SKM-1 treated with dmso at 0.1 percent for 144 hours (cell line): ENCODE data around the gene GALNT10.
"Not testable (repeated sequence)": the region's sequence is repeated elsewhere in the genome, so short reads cannot be mapped to it uniquely, and the experiment has no call there.

Experiments used
- DNase-seq: peaks from one replicate; lab custom pipeline; 2025; ENCODE audit not compliant: unreplicated experiment; lab: John Stamatoyannopoulos, UW

Gene GALNT10

DNA sequence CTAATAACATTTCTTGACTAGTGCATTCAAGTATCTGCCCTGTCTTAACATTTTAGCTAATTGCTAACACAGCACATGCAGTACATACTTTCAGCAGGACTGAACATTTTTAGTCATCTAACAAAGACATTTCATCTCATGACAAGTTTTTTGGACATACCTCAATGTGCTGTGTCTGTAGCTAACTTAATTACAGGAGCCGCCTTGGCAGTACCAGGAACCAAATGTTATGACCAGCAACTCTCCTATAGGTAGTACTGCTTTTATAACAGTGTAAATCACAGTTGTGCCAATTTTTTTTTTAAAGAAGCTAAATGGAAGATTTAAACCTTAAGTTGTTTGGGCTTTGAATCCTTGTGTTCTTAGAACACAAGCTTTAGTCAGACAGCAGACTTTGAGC, 155.9 kb downstream of the GALNT10 start:
- DNase-seq, result no peak

DNA sequence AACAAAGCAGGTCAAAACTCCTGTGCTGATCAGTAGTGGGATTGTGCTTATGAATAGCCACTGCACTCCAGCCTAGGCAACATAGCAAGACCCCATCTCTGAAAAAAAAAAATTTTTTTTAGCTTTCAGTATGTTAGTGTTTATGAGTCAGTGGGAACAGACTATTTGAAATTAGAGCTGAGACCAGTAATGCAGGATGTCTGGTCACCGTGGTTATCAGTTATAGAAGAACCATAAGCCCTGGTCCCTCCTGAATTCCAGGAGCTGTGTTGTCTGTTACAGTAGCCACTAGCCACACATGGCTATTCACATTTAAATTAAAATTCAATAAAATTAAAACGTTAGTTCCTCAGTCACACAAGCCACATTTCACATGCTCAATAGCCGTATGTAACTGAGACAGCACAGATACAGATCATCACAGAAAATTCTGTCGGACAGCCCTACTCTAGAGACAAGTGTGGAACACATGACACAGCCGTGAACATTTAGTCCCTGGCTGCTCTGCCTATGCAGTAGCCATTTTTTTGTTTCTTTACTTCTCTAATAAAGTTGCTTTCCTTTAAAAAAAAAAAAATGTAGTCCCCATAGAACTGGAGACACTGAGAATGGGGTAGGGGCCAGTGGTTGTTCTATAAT, 159.2 kb downstream of the GALNT10 start:
- DNase-seq, result no peak

- no peak for DNase-seq
Observed at GRCh38 chr5:154351141-154351540, 160.6 kb downstream of the GALNT10 start.

GRCh38 chr5:154351566-154351965, 161.0 kb downstream of the GALNT10 start:
- no peak for DNase-seq

- no peak for DNase-seq
Observed at GRCh38 chr5:154352960-154353548, 162.5 kb downstream of the GALNT10 start.

- DNase-seq, result no peak
Observed at GRCh38 chr5:154355129-154355611, 164.6 kb downstream of the GALNT10 start.

DNA sequence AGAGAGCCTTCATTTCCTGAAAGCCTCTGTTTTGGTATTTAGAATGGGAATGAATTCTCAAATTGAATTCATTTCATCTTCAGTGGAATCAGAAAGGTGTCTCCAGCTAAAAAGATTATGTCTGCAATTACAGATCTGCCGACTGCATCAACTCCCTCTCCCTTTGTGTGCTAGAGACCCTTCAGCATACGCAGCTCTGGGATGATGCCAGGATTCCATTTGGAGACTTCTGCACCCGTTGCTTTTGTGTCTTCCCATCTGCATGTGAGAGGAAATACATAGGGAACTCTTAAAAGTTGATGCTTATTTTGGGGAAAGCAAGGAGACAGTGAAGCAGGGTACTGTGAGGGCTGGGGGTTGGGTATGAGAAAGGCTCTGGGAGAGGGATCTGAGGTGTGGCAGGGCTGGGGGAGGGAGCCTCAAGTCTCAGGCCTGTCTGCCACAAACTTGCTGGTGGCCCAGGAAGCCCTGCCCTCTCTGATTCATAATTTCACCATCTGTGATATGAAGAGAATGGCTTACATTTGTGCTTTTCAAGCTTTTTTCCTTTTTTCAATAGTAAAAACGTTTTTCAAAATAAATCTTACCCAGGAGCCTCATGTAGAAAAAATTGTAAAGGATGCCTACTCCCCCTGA, 165.6 kb downstream of the GALNT10 start:
- no peak for DNase-seq

- DNase-seq, result no peak
Observed at GRCh38 chr5:154356958-154357357, 166.4 kb downstream of the GALNT10 start.

- no peak for DNase-seq
Observed at GRCh38 chr5:154358516-154359220, 168.1 kb downstream of the GALNT10 start.

DNA sequence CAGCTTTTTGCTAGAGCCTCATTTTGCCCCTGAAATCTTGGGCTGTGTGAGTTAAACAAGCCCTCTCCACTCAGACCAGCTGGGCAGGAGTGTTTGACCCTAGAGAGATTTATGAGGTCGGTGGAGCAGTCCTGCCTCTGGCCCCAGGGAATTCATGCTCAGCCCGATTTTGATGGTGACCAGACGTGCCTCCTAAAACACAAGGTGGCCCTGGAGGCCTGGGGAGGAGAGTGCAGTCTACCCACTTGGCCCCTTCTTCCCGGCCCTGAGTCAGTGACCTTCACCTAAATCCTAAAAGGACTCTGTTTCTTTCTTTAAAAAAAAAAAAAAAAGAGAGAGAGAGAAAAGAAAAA, 168.7 kb downstream of the GALNT10 start:
- no peak for DNase-seq

- not testable (repeated sequence) for DNase-seq
Observed at GRCh38 chr5:154360241-154360640, 169.7 kb downstream of the GALNT10 start.

GRCh38 chr5:154363411-154363810, 172.9 kb downstream of the GALNT10 start:
- DNase-seq, result no peak

DNA sequence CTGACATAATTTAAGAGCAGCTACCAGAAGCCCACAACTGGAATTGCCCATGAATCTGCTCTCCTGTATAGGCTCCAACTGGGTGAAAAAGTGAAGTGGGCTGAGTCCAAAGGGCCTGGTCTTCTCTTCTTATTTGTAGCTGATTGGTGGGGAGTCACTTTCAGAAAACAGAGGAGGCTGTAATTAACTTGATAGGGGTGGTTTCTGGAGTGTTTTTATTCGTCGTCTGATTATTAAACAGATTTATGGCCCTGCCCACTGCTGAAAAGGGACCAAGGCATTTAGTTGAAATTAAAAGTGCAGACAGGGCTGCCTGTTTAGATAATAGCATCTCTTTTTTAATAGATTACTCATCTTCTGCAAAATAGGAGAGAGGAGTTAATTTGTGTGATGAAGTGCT, 174.2 kb downstream of the GALNT10 start:
- DNase-seq, result no peak

GRCh38 chr5:154365823-154366222, 175.3 kb downstream of the GALNT10 start:
- DNase-seq, result no peak

GRCh38 chr5:154366353-154366752, 175.8 kb downstream of the GALNT10 start:
- no peak for DNase-seq

GRCh38 chr5:154367101-154367500, 176.6 kb downstream of the GALNT10 start:
- no peak for DNase-seq

GRCh38 chr5:154368041-154368800, 177.7 kb downstream of the GALNT10 start:
- no peak for DNase-seq

GRCh38 chr5:154369682-154370081, 179.1 kb downstream of the GALNT10 start:
- DNase-seq, result no peak

DNA sequence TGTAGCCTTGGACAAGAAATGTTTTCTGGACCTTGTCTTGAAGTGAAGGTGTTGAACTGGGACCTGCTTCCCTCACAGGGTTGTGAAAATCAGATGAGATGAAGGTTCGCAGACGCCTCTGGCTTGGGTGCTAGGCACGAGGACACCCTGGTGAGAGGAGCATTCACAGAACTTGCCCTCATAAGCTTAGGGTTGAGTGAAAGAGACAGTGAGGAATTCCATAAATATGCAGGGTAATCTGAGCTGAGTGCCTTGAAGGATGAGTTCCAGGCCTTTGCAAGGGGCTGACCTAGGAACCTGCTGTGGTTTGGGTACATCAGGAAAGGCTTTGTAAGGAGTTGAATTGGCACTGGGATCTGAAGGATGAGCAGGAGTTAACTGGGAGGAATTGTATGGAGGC, 179.6 kb downstream of the GALNT10 start:
- DNase-seq, result no peak

- DNase-seq, result no peak
Observed at GRCh38 chr5:154370813-154371212, 180.3 kb downstream of the GALNT10 start.

- DNase-seq, result no peak
Observed at GRCh38 chr5:154371687-154372086, 181.2 kb downstream of the GALNT10 start.
